H9 (cell line): ENCODE results near the gene FASLG. TPM values are rescaled to one million over a fixed set of nuclear protein-coding genes. Genes with fewer than 3 reads are reported as not detected.

ENCODE experiments used
- DNase-seq: peaks from one replicate; pipeline ENCODE4 v3.0.0-alpha.2; 2017
- H2AFZ ChIP-seq: one replicate; pipeline ENCODE4 v1.6.1; 2013; ENCODE audit warnings: mild to moderate bottlenecking, low read length, control low read depth, moderate library complexity
- H2AK5ac ChIP-seq: 2 replicates; pipeline ENCODE4 v1.6.1; 2013; ENCODE audit warnings: low read length, control low read depth, mixed read lengths; ENCODE audit not compliant: insufficient read length
- H2BK120ac ChIP-seq: one replicate; pipeline ENCODE4 v1.6.1; 2013; ENCODE audit warnings: low read depth, mild to moderate bottlenecking, low read length, control low read depth, inconsistent platforms; ENCODE audit not compliant: poor library complexity, severe bottlenecking
- H2BK12ac ChIP-seq: 2 replicates; pipeline ENCODE4 v1.6.1; 2013; ENCODE audit warnings: low read length, control low read depth, mixed read lengths, low read depth; ENCODE audit not compliant: insufficient read length
- H2BK15ac ChIP-seq: 2 replicates; pipeline ENCODE4 v1.6.1; 2013; ENCODE audit warnings: low read depth, low read length, control low read depth
- H2BK20ac ChIP-seq: one replicate; pipeline ENCODE4 v1.6.1; 2013; ENCODE audit warnings: low read depth, mild to moderate bottlenecking, low read length, control low read depth, inconsistent platforms; ENCODE audit not compliant: poor library complexity, severe bottlenecking
- H2BK5ac ChIP-seq: 2 replicates; pipeline ENCODE4 v1.6.1; 2013; ENCODE audit warnings: low read length, control low read depth, mixed read lengths; ENCODE audit not compliant: insufficient read length
- H3K14ac ChIP-seq: 2 replicates; pipeline ENCODE4 v1.6.1; 2013; ENCODE audit warnings: low read length, control low read depth; ENCODE audit not compliant: insufficient read depth
- H3K18ac ChIP-seq: 2 replicates; pipeline ENCODE4 v1.6.1; 2013; ENCODE audit warnings: low read depth, mild to moderate bottlenecking, mixed read lengths, low read length, control low read depth; ENCODE audit not compliant: insufficient read length
- H3K23ac ChIP-seq: 2 replicates; pipeline ENCODE4 v1.6.1; 2013; ENCODE audit warnings: low read length, control low read depth, mixed read lengths, low read depth; ENCODE audit not compliant: insufficient read length
- H3K23me2 ChIP-seq: 2 replicates; pipeline ENCODE4 v1.6.1; 2013; ENCODE audit warnings: low read depth, mild to moderate bottlenecking, mixed read lengths, low read length, control low read depth; ENCODE audit not compliant: insufficient read length, poor library complexity, severe bottlenecking
- H3K27ac ChIP-seq: 2 replicates; pipeline ENCODE4 v1.5.1; 2013; ENCODE audit warnings: low read length, control low read depth, mixed read lengths, low read depth; ENCODE audit not compliant: insufficient read length
- H3K27me3 ChIP-seq: 2 replicates; pipeline ENCODE4 v1.6.1; 2013; ENCODE audit warnings: low read length, control low read depth, inconsistent platforms; ENCODE audit not compliant: insufficient read depth
- H3K4ac ChIP-seq: 2 replicates; pipeline ENCODE4 v1.6.1; 2013; ENCODE audit warnings: low read depth, mild to moderate bottlenecking, control low read depth, inconsistent platforms, low read length, moderate library complexity
- H3K4me1 ChIP-seq: 2 replicates; pipeline ENCODE4 v1.6.1; 2013; ENCODE audit warnings: low read length, control low read depth, inconsistent platforms; ENCODE audit not compliant: insufficient read depth
- H3K4me2 ChIP-seq: 2 replicates; pipeline ENCODE4 v1.6.1; 2013; ENCODE audit warnings: low read length, control low read depth, mixed read lengths; ENCODE audit not compliant: insufficient read length, insufficient read depth
- H3K56ac ChIP-seq: 2 replicates; pipeline ENCODE4 v1.6.1; 2013; ENCODE audit warnings: low read depth, mild to moderate bottlenecking, mixed read lengths, low read length, control low read depth; ENCODE audit not compliant: insufficient read length
- H3K79me1 ChIP-seq: 2 replicates; pipeline ENCODE4 v1.6.1; 2013; ENCODE audit warnings: low read depth, mild to moderate bottlenecking, moderate library complexity, low read length, control low read depth, inconsistent platforms; ENCODE audit not compliant: insufficient read depth, poor library complexity, severe bottlenecking
- H3K79me2 ChIP-seq: 2 replicates; pipeline ENCODE4 v1.6.1; 2013; ENCODE audit warnings: low read length, control low read depth, inconsistent platforms; ENCODE audit not compliant: insufficient read depth
- H3K9ac ChIP-seq: 2 replicates; pipeline ENCODE4 v1.6.1; 2013; ENCODE audit warnings: low read length, control low read depth, mixed read lengths; ENCODE audit not compliant: insufficient read length; ENCODE audit errors: extremely low read depth
- H3K9me3 ChIP-seq: one replicate; pipeline ENCODE4 v1.6.1; 2013; ENCODE audit warnings: low read depth, low read length, inconsistent platforms; ENCODE audit not compliant: control insufficient read depth
- H3T11ph ChIP-seq: one replicate; pipeline ENCODE4 v1.6.1; 2013; ENCODE audit warnings: mild to moderate bottlenecking, low read length, control low read depth, inconsistent platforms
- H4K20me1 ChIP-seq: one replicate; pipeline ENCODE4 v1.6.1; 2013; ENCODE audit not compliant: control insufficient read depth, insufficient read length, insufficient read depth
- H4K5ac ChIP-seq: 2 replicates; pipeline ENCODE4 v1.6.1; 2013; ENCODE audit warnings: low read depth, mild to moderate bottlenecking, mixed read lengths, low read length, control low read depth; ENCODE audit not compliant: insufficient read length
- H4K8ac ChIP-seq: replicated peaks from 2 replicates; pipeline ENCODE4 v1.6.1; 2013; ENCODE audit warnings: low read length, control low read depth, mixed read lengths, low read depth; ENCODE audit not compliant: insufficient read length
- H4K91ac ChIP-seq: 2 replicates; pipeline ENCODE4 v1.6.1; 2013; ENCODE audit warnings: low read depth, mild to moderate bottlenecking, moderate library complexity, mixed read lengths, low read length, control low read depth; ENCODE audit not compliant: insufficient read length
- H3K27ac Mint-ChIP-seq, 3 experiments: 2 replicates in 2 of 3; 3 replicates in 1 of 3; pipeline ENCODE4 v1.8.0; 2020 to 2021; ENCODE audit warnings: mixed read lengths in 3 of 3, mild to moderate bottlenecking in 1 of 3, moderate library complexity in 1 of 3
- H3K27me3 Mint-ChIP-seq: 2 replicates; pipeline ENCODE4 v1.8.0; 2021; ENCODE audit warnings: low read depth, mild to moderate bottlenecking, moderate library complexity, mixed read lengths
- H3K36me3 Mint-ChIP-seq, 3 experiments: 2 replicates in 2 of 3; 3 replicates in 1 of 3; pipeline ENCODE4 v1.8.0; 2020 to 2021; ENCODE audit warnings: low read depth in 3 of 3, mixed read lengths in 3 of 3; ENCODE audit not compliant: insufficient read depth in 1 of 3
- H3K4me1 Mint-ChIP-seq, 2 experiments: 2 replicates each; pipeline ENCODE4 v1.8.0; 2020; ENCODE audit warnings: mixed read lengths in 2 of 2
- H3K4me3 Mint-ChIP-seq, 2 experiments: 2 replicates in 1 of 2; 3 replicates in 1 of 2; pipeline ENCODE4 v1.8.0; 2020 to 2021; ENCODE audit warnings: mild to moderate bottlenecking in 2 of 2, mixed read lengths in 2 of 2, moderate library complexity in 1 of 2
- H3K9me3 Mint-ChIP-seq, 2 experiments: 2 replicates in 1 of 2; 3 replicates in 1 of 2; pipeline ENCODE4 v1.8.0; 2020; ENCODE audit warnings: mild to moderate bottlenecking in 2 of 2, mixed read lengths in 2 of 2, moderate library complexity in 1 of 2
- WGBS: extraction: QIAGEN DNeasy Blood & Tissue Kit; methylation state at CpG from one replicate; pipeline ENCODE4 v1.1.7; 2013; ENCODE audit warnings: missing lambda C conversion rate, low lambda C conversion rate, mixed read lengths; ENCODE audit not compliant: insufficient read length; ENCODE audit errors: extremely low coverage; 5-methylcytosine and 5-hydroxymethylcytosine counted together
- total RNA-seq: library from RNA; stranded (reverse); gene quantifications from 2 replicates; pipeline ENCODE4 v1.2.1, GENCODE V29; 2021
- TF ChIP-seq, protein P1 (sequence below): fragments of 200-600 bp; sonication (generic); conservative IDR thresholded peaks from 3 replicates; pipeline ENCODE4 v1.8.0; 2021; ENCODE audit warnings: antibody characterized with exemption, mild to moderate bottlenecking

Gene FASLG
- total RNA-seq, 1 experiment from 2014 or later, result not detected

GRCh38 chr1:172623748-172624147, 35.2 kb upstream of the FASLG start:
- Histone ChIP-seq H3K18ac (no peak overlapping the region), H3K79me1 (no peaks in the 10 kb centered on the region), H2BK5ac (no peak overlapping the region), H4K91ac (no peak overlapping the region), H3K56ac (no peak overlapping the region), H3K9me3 (peaks cover 25% of the 10 kb centered on the region), H3K4ac (no peak overlapping the region), H3K23me2 (no peaks in the 10 kb centered on the region), H2BK20ac (no peak overlapping the region), H3K27ac (no peak overlapping the region), H4K8ac (no peak overlapping the region), H2AFZ (no peak overlapping the region), H2BK15ac (no peak overlapping the region), H3T11ph (no peak overlapping the region), H2AK5ac (no peak overlapping the region), H3K14ac (no peak overlapping the region), H3K4me1 (no peaks in the 10 kb centered on the region), H4K20me1 (no peaks in the 10 kb centered on the region), H3K27me3 (no peaks in the 10 kb centered on the region), H2BK120ac (no peak overlapping the region), H3K79me2 (no peaks in the 10 kb centered on the region), H4K5ac (no peak overlapping the region), H3K4me2 (no peak overlapping the region), H3K9ac (no peak overlapping the region), H3K23ac (no peak overlapping the region), H2BK12ac (no peak overlapping the region)
- TF ChIP-seq, protein P1, sequence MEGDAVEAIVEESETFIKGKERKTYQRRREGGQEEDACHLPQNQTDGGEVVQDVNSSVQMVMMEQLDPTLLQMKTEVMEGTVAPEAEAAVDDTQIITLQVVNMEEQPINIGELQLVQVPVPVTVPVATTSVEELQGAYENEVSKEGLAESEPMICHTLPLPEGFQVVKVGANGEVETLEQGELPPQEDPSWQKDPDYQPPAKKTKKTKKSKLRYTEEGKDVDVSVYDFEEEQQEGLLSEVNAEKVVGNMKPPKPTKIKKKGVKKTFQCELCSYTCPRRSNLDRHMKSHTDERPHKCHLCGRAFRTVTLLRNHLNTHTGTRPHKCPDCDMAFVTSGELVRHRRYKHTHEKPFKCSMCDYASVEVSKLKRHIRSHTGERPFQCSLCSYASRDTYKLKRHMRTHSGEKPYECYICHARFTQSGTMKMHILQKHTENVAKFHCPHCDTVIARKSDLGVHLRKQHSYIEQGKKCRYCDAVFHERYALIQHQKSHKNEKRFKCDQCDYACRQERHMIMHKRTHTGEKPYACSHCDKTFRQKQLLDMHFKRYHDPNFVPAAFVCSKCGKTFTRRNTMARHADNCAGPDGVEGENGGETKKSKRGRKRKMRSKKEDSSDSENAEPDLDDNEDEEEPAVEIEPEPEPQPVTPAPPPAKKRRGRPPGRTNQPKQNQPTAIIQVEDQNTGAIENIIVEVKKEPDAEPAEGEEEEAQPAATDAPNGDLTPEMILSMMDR, result no peak
- Mint-ChIP-seq H3K27ac (no peak overlapping the region), H3K4me3 (no peak overlapping the region; a peak in 1 of 5 replicates), H3K9me3 (peaks cover 30 to 33% of the 10 kb centered on the region in 2 experiments), H3K4me1 (no peaks in the 10 kb centered on the region), H3K27me3 (no peaks in the 10 kb centered on the region), H3K36me3 (peaks cover 17 to 32% (median 28%) of the 10 kb centered on the region in 3 experiments)
- no peak for DNase-seq
- WGBS, result no CpG with 5 or more reads among the region's 3 CpGs
